IMR-90 (cell line): ENCODE data around the gene MROH2A. TPM values are rescaled to one million over a fixed set of nuclear protein-coding genes. Genes with fewer than 3 reads are reported as not detected.

Experiments used
- ATAC-seq: fragments of 200-7000 bp; cut with Tn5 transposase; 2 replicates; pipeline ENCODE4 v1.9.1; 2020; ENCODE audit warnings: low read depth, mild to moderate bottlenecking, moderate library complexity
- BruUV-seq: library from RNA; stranded (reverse); fragments of 400-500 nt; replicated peaks from 2 replicates; lab custom pipeline; 2021; lab: Mats Ljungman, UMichigan
- CTCF ChIA-PET: fragments of 300-600 bp; formaldehyde crosslinking; extraction: SDS; loops from one replicate; lab custom pipeline; 2021; ENCODE audit warnings: antibody characterized with exemption; lab: Yijun Ruan, JAX
- POLR2A ChIA-PET: fragments of 300-600 bp; sonication (Branson Sonifier 250); formaldehyde crosslinking; loops from one replicate; lab custom pipeline; 2022; ENCODE audit warnings: antibody characterized with exemption; ENCODE audit not compliant: unreplicated experiment; lab: Charles Lee
- DNase-seq: peaks from one replicate; pipeline ENCODE4 v3.0.0; 2013
- H2AFZ ChIP-seq: replicated peaks from 2 replicates; pipeline ENCODE3; 2013; ENCODE audit warnings: low read length, mild to moderate bottlenecking; ENCODE audit not compliant: poor library complexity
- H2AK5ac ChIP-seq: 2 replicates; pipeline ENCODE4 v1.6.1; 2013; ENCODE audit warnings: low read depth, low read length, inconsistent platforms
- H2AK9ac ChIP-seq: replicated peaks from 2 replicates; pipeline ENCODE3; 2013; ENCODE audit warnings: mild to moderate bottlenecking, low read depth, low read length, moderate library complexity; ENCODE audit not compliant: poor library complexity
- H2BK120ac ChIP-seq: 2 replicates; pipeline ENCODE4 v1.6.1; 2013; ENCODE audit warnings: low read depth, low read length, inconsistent platforms
- H2BK15ac ChIP-seq: 3 replicates; pipeline ENCODE4 v1.6.1; 2013; ENCODE audit warnings: low read depth, low read length, inconsistent platforms
- H2BK20ac ChIP-seq: 2 replicates; pipeline ENCODE4 v1.6.1; 2013; ENCODE audit warnings: low read depth, mild to moderate bottlenecking, inconsistent platforms, low read length, moderate library complexity
- H2BK5ac ChIP-seq: 2 replicates; pipeline ENCODE4 v1.6.1; 2013; ENCODE audit warnings: mild to moderate bottlenecking, low read depth, low read length, inconsistent platforms; ENCODE audit not compliant: poor library complexity, severe bottlenecking
- H3K14ac ChIP-seq: replicated peaks from 2 replicates; pipeline ENCODE4 v1.6.1; 2013; ENCODE audit warnings: low read depth, low read length, inconsistent platforms
- H3K18ac ChIP-seq: 2 replicates; pipeline ENCODE4 v1.6.1; 2013; ENCODE audit warnings: low read depth, low read length, control low read depth
- H3K23ac ChIP-seq: 2 replicates; pipeline ENCODE4 v1.6.1; 2013; ENCODE audit warnings: low read depth, low read length, inconsistent platforms
- H3K27ac ChIP-seq: 2 replicates; pipeline ENCODE4 v1.5.1; 2013; ENCODE audit warnings: mild to moderate bottlenecking, control low read depth, low read length; ENCODE audit not compliant: insufficient read depth
- H3K27me3 ChIP-seq: 2 replicates; pipeline ENCODE4 v1.6.1; 2013; ENCODE audit warnings: low read length; ENCODE audit not compliant: control insufficient read depth, insufficient read depth
- H3K36me3 ChIP-seq: 2 replicates; pipeline ENCODE4 v1.6.1; 2013; ENCODE audit warnings: low read length, mixed read lengths; ENCODE audit not compliant: control insufficient read depth, insufficient read depth
- H3K4ac ChIP-seq: 2 replicates; pipeline ENCODE4 v1.6.1; 2013; ENCODE audit warnings: low read depth, low read length, inconsistent platforms
- H3K4me1 ChIP-seq: 2 replicates; pipeline ENCODE4 v1.6.1; 2013; ENCODE audit warnings: low read length, mixed read lengths; ENCODE audit not compliant: control insufficient read depth, insufficient read depth
- H3K4me2 ChIP-seq: 2 replicates; pipeline ENCODE4 v1.6.1; 2013; ENCODE audit warnings: low read depth, mild to moderate bottlenecking, control low read depth, low read length, moderate library complexity
- H3K4me3 ChIP-seq: 2 replicates; pipeline ENCODE4 v1.5.1; 2013; ENCODE audit warnings: low read depth, mild to moderate bottlenecking, control low read depth, low read length, moderate library complexity; ENCODE audit not compliant: insufficient read depth
- H3K56ac ChIP-seq: 2 replicates; pipeline ENCODE4 v1.6.1; 2013; ENCODE audit warnings: low read length, inconsistent platforms; ENCODE audit not compliant: insufficient read depth; ENCODE audit errors: extremely low read depth
- H3K79me1 ChIP-seq, 2 experiments: 2 replicates each; pipeline ENCODE4 v1.6.1; 2013; ENCODE audit warnings: low read length in 2 of 2, inconsistent platforms in 1 of 2, low read depth in 1 of 2
- H3K9ac ChIP-seq: 2 replicates; pipeline ENCODE4 v1.6.1; 2013; ENCODE audit warnings: low read depth, low read length, control low read depth
- H3K9me1 ChIP-seq: 2 replicates; pipeline ENCODE4 v1.6.1; 2013; ENCODE audit warnings: low read length, inconsistent platforms; ENCODE audit not compliant: insufficient read depth
- H3K9me3 ChIP-seq: 2 replicates; pipeline ENCODE4 v1.6.1; 2013; ENCODE audit warnings: low read length; ENCODE audit not compliant: control insufficient read depth, insufficient read depth
- H4K20me1 ChIP-seq: 2 replicates; pipeline ENCODE4 v1.6.1; 2013; ENCODE audit warnings: low read length, inconsistent platforms; ENCODE audit not compliant: insufficient read depth
- H4K5ac ChIP-seq: 2 replicates; pipeline ENCODE4 v1.6.1; 2013; ENCODE audit warnings: mild to moderate bottlenecking, low read depth, low read length, control low read depth
- H4K8ac ChIP-seq, 2 experiments: 2 replicates each; pipeline ENCODE4 v1.6.1; 2013; ENCODE audit warnings: low read depth in 2 of 2, low read length in 2 of 2, control low read depth in 1 of 2, inconsistent platforms in 1 of 2
- H4K91ac ChIP-seq: 2 replicates; pipeline ENCODE4 v1.6.1; 2013; ENCODE audit warnings: low read depth, low read length, inconsistent platforms; ENCODE audit not compliant: insufficient read depth
- BHLHE40 ChIP-seq: fragments of 150-350 bp; IDR thresholded peaks from 2 replicates; pipeline ENCODE4 v1.6.1; 2016; ENCODE audit warnings: mild to moderate bottlenecking, low read depth, low read length
- CEBPB ChIP-seq: IDR thresholded peaks from 2 replicates; pipeline ENCODE4 v1.6.1; 2012; ENCODE audit warnings: low read depth, low read length, improper control_type of control experiment
- CHD1 ChIP-seq: IDR thresholded peaks from 2 replicates; pipeline ENCODE4 v1.6.1; 2012; ENCODE audit warnings: low read depth, low read length, improper control_type of control experiment
- CTCF ChIP-seq: conservative IDR thresholded peaks from 2 replicates; pipeline ENCODE4 v1.5.1; 2012; ENCODE audit warnings: mild to moderate bottlenecking, low read depth, low read length, improper control_type of control experiment
- FOS ChIP-seq: fragments of 150-350 bp; IDR thresholded peaks from 2 replicates; pipeline ENCODE4 v1.6.1; 2016; ENCODE audit warnings: low read depth, low read length
- MAFK ChIP-seq: IDR thresholded peaks from 2 replicates; pipeline ENCODE4 v1.6.1; 2012; ENCODE audit warnings: low read depth, low read length, improper control_type of control experiment
- MAZ ChIP-seq: IDR thresholded peaks from 2 replicates; pipeline ENCODE4 v1.6.1; 2012; ENCODE audit warnings: low read depth, mild to moderate bottlenecking, low read length, improper control_type of control experiment, moderate library complexity, borderline replicate concordance
- MXI1 ChIP-seq: IDR thresholded peaks from 2 replicates; pipeline ENCODE4 v1.6.1; 2012; ENCODE audit warnings: low read depth, mild to moderate bottlenecking, low read length, moderate library complexity, borderline replicate concordance
- POLR2A ChIP-seq: IDR thresholded peaks from 2 replicates; pipeline ENCODE4 v1.6.1; 2012; ENCODE audit warnings: mild to moderate bottlenecking, low read depth, low read length
- RAD21 ChIP-seq: IDR thresholded peaks from 2 replicates; pipeline ENCODE4 v1.6.1; 2012; ENCODE audit warnings: low read length, improper control_type of control experiment
- RCOR1 ChIP-seq: IDR thresholded peaks from 2 replicates; pipeline ENCODE4 v1.6.1; 2012; ENCODE audit warnings: mild to moderate bottlenecking, low read length, improper control_type of control experiment; ENCODE audit not compliant: insufficient replicate concordance
- RFX5 ChIP-seq: IDR thresholded peaks from 2 replicates; pipeline ENCODE4 v1.8.0; 2012; ENCODE audit warnings: low read depth, mild to moderate bottlenecking, low read length, moderate library complexity
- SMC3 ChIP-seq: fragments of 150-350 bp; IDR thresholded peaks from 2 replicates; pipeline ENCODE4 v1.6.1; 2016; ENCODE audit warnings: low read depth, mild to moderate bottlenecking, antibody characterized with exemption, low read length, moderate library complexity
- WGBS, 2 experiments: methylation state at CpG; one replicate each; pipeline versions ENCODE4 v1.1.5 to v1.1.7; 2013; ENCODE audit warnings: missing lambda C conversion rate in 2 of 2; ENCODE audit not compliant: insufficient read length in 1 of 2; ENCODE audit errors: extremely low coverage in 2 of 2; 5-methylcytosine and 5-hydroxymethylcytosine counted together
- dilution Hi-C: fragments of 300-500 bp; cut with HindIII; formaldehyde crosslinking; loops from one replicate; pipeline ENCODE4 v1.14.3; 2018; ENCODE audit warnings: low sequenced_read_pairs; ENCODE audit not compliant: unreplicated experiment
- in situ Hi-C: fragments of 300-500 bp; cut with MboI; formaldehyde crosslinking; loops from 3 replicates; pipeline ENCODE4 v1.14.3; 2019; ENCODE audit warnings: low sequenced_read_pairs, inconsistent platforms, mixed read lengths
- intact Hi-C: fragments of 100-400 bp; cut with micrococcal nuclease; formaldehyde crosslinking; loops from 2 replicates; pipeline ENCODE4 v1.10.0; 2022
- polyA plus RNA-seq, 3 experiments: library from polyadenylated mRNA; depleted of rRNA; stranded (reverse); fragments of >200 nt; gene quantifications; 2 replicates each; pipeline ENCODE4 v1.2.3, GENCODE V29; 2012; ENCODE audit warnings: low replicate concordance in 1 of 3
- total RNA-seq: library from RNA; depleted of rRNA; stranded (reverse); fragments of >200 nt; gene quantifications from 2 replicates; pipeline ENCODE4 v1.2.3, GENCODE V29; 2012

Gene MROH2A
- total and polyA plus RNA-seq, 2 of the 4 experiments (the other 2 are of a cell fraction), result not detected

GRCh38 chr2:233854241-233854981 is 76.3 kb downstream of the MROH2A start, which contains the start of gene HJURP (continued):
- no peak for TF ChIP-seq RCOR1
- TF ChIP-seq MAZ, result 0 out of 2 replicates have a peak, but pooled peaks have one; percentile 24

GRCh38 chr2:233855345-233855744 is 77.2 kb downstream of the MROH2A start:
- in situ Hi-C loops (no loop called here), dilution Hi-C loops (no loop called here), intact Hi-C loops (loop anchor here (10.0 kb wide), 2 partner anchors 291 to 689 kb away; partner anchors contain the start of gene USP40)
- Histone ChIP-seq H3K4ac (peak overlapping the region; percentile 67), H2AK5ac (no peak overlapping the region; the same call in 1 of the 2 replicates), H3K79me1 (peaks cover 7 to 21% of the 10 kb centered on the region in 2 experiments; a peak in 3 of 4 replicates), H2BK5ac (peak overlapping the region; percentile 85), H4K5ac (peak overlapping the region; percentile 7), H2BK120ac (peak overlapping the region; percentile 1), H3K4me2 (peak overlapping the region; percentile 90; the same call in 1 of the 2 replicates), H3K9ac (no peak overlapping the region), H2AK9ac (peak overlapping the region; percentile 80), H3K18ac (no peak overlapping the region), H3K14ac (0 out of 2 replicates have a peak overlapping the region, but pooled peaks have one; percentile 4), H4K20me1 (no peaks in the 10 kb centered on the region; the same call in 1 of the 2 replicates), H3K36me3 (peaks cover 2% of the 10 kb centered on the region; the same call in 1 of the 2 replicates), H3K27ac (no peak overlapping the region), H4K8ac (peak overlapping the region; percentile 37 to 72; a peak in 3 of 4 replicates), H2BK20ac (peak overlapping the region; percentile 53; the same call in 1 of the 2 replicates), H2AFZ (peak overlapping the region; percentile 68), H3K9me1 (peaks cover 10% of the 10 kb centered on the region; the same call in 1 of the 2 replicates), H3K4me1 (peaks cover 13% of the 10 kb centered on the region), H3K56ac (no peak overlapping the region; the same call in 1 of the 2 replicates), H3K23ac (0 out of 2 replicates have a peak overlapping the region, but pooled peaks have one; percentile 12), H2BK15ac (no peak overlapping the region), H3K9me3 (no peaks in the 10 kb centered on the region), H3K4me3 (no peak overlapping the region), H3K27me3 (no peaks in the 10 kb centered on the region), H4K91ac (peak overlapping the region; percentile 53; the same call in 1 of the 2 replicates)
- CTCF ChIA-PET, result no interaction called here
- no CpG with 5 or more reads among the region's 5 CpGs for WGBS, 2 experiments
- POLR2A ChIA-PET, result no interaction called here
- DNase-seq, result no peak
- no peak for ATAC-seq
- no TSS peak for BruUV-seq
- TF ChIP-seq FOS (no peak), MAZ (no peak), POLR2A (no peak), MXI1 (no peak), CEBPB (no peak), RFX5 (no peak), RCOR1 (no peak), CTCF (no peak), MAFK (no peak), BHLHE40 (no peak), RAD21 (no peak), CHD1 (no peak), SMC3 (no peak)
